Measurements from ENCODE around the gene NAV2. TPM values are rescaled to one million over a fixed set of nuclear protein-coding genes. Genes with fewer than 3 reads are reported as not detected.

Gene NAV2
- total RNA-seq, 1 experiment from 2014 or later: 22.7 TPM

DNA sequence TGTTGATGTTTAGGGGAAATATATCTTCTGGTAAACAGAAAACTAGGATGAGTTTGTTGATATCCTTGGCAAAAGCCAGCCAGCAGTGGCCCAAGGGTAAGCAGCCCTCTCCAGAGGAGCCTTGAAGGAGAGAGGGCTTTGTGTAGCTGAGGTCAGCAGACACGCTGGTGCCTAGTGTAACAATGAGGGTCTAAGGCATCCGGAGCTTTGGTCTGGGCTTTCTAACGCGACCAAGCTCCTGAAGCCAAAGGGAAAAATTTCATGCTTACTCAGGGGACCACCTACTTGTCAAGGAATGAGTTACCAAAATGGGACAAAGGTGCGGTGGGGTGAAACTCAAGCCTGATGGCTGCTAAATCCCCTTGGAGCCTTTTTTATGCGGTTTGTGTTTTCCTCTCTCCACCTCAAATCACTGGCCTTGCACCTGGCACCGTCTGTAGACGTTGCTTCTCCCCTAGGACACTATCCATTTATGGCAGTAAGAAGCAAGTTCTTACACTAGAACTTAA is 312.7 kb downstream of the NAV2 start:
- BruUV-seq (replicated peaks): no TSS peak
- no peak overlapping the region for H3K4me3 ChIP-seq (ENCODE audit: low read depth in 2 of 2, low read length in 2 of 2)
- ATAC-seq: no peak
- no peak overlapping the region for H3K27ac ChIP-seq (ENCODE audit: low read length)
- no peak for DNase-seq (ENCODE audit: low read depth, low spot score)
- H3K4me1 ChIP-seq (ENCODE audit: control insufficient read depth, insufficient read depth, low read length): peaks cover 10% of the 10 kb centered on the region
- ChIA-PET POLR2A (no interaction called here), CTCF (no interaction called here)
- TF ChIP-seq TCF7L2 (IDR thresholded peaks at IDR 0.05; ENCODE audit: low read depth, low read length) (no peak), SIN3A (IDR thresholded peaks at IDR 0.05; ENCODE audit: borderline replicate concordance, insufficient read depth, low read depth, low read length) (no peak), POLR2AphosphoS5 (IDR thresholded peaks at IDR 0.05; ENCODE audit: low read depth, low read length) (no peak), CTCF (IDR thresholded peaks at IDR 0.05) (no peak)
- TF ChIP-seq, protein P1, sequence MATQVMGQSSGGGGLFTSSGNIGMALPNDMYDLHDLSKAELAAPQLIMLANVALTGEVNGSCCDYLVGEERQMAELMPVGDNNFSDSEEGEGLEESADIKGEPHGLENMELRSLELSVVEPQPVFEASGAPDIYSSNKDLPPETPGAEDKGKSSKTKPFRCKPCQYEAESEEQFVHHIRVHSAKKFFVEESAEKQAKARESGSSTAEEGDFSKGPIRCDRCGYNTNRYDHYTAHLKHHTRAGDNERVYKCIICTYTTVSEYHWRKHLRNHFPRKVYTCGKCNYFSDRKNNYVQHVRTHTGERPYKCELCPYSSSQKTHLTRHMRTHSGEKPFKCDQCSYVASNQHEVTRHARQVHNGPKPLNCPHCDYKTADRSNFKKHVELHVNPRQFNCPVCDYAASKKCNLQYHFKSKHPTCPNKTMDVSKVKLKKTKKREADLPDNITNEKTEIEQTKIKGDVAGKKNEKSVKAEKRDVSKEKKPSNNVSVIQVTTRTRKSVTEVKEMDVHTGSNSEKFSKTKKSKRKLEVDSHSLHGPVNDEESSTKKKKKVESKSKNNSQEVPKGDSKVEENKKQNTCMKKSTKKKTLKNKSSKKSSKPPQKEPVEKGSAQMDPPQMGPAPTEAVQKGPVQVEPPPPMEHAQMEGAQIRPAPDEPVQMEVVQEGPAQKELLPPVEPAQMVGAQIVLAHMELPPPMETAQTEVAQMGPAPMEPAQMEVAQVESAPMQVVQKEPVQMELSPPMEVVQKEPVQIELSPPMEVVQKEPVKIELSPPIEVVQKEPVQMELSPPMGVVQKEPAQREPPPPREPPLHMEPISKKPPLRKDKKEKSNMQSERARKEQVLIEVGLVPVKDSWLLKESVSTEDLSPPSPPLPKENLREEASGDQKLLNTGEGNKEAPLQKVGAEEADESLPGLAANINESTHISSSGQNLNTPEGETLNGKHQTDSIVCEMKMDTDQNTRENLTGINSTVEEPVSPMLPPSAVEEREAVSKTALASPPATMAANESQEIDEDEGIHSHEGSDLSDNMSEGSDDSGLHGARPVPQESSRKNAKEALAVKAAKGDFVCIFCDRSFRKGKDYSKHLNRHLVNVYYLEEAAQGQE (IDR thresholded peaks at IDR 0.05; ENCODE audit: insufficient read depth in 1 of 2, low read depth in 2 of 2, low read length in 1 of 2): no peak
- intact Hi-C loops (cut with micrococcal nuclease; ENCODE audit: unreplicated experiment) (no loop called here), in situ Hi-C loops (cut with HindIII; ENCODE audit: low pct_unique_long_range_greater_than_20kb, low sequenced_read_pairs) (no loop called here)
- H3K27me3 ChIP-seq (ENCODE audit: control insufficient read depth, insufficient read depth, low read length): no peaks in the 10 kb centered on the region
- no peaks in the 10 kb centered on the region for H3K9me3 ChIP-seq (ENCODE audit: control insufficient read depth, insufficient read depth, low read depth, low read length)
- H3K36me3 ChIP-seq (ENCODE audit: control insufficient read depth, insufficient read depth, low read length): no peaks in the 10 kb centered on the region

GRCh38 chr11:20026629-20027555 is 314.3 kb downstream of the NAV2 start:
- POLR2A ChIA-PET: no interaction called here
- DNase-seq (ENCODE audit: low read depth, low spot score): no peak
- BruUV-seq (replicated peaks): no TSS peak
- in situ Hi-C loops (cut with HindIII; ENCODE audit: low pct_unique_long_range_greater_than_20kb, low sequenced_read_pairs): no loop called here
- Histone ChIP-seq H3K27ac (ENCODE audit: low read length) (no peak overlapping the region), H3K4me3 (ENCODE audit: low read depth in 2 of 2, low read length in 2 of 2) (no peak overlapping the region), H3K4me1 (ENCODE audit: control insufficient read depth, insufficient read depth, low read length) (peaks cover 3% of the 10 kb centered on the region), H3K27me3 (ENCODE audit: control insufficient read depth, insufficient read depth, low read length) (no peaks in the 10 kb centered on the region), H3K9me3 (ENCODE audit: control insufficient read depth, insufficient read depth, low read depth, low read length) (no peaks in the 10 kb centered on the region), H3K36me3 (ENCODE audit: control insufficient read depth, insufficient read depth, low read length) (no peaks in the 10 kb centered on the region)
- CTCF ChIA-PET: no interaction called here
- no peak for ATAC-seq
- no peak for TF ChIP-seq SIN3A (IDR thresholded peaks at IDR 0.05; ENCODE audit: borderline replicate concordance, insufficient read depth, low read depth, low read length)
- TF ChIP-seq, protein P1 (IDR thresholded peaks at IDR 0.05; ENCODE audit: insufficient read depth in 1 of 2, low read depth in 2 of 2, low read length in 1 of 2): no peak
- no peak for TF ChIP-seq POLR2AphosphoS5 (IDR thresholded peaks at IDR 0.05; ENCODE audit: low read depth, low read length)
- no peak for TF ChIP-seq CTCF (IDR thresholded peaks at IDR 0.05)
- TF ChIP-seq TCF7L2 (IDR thresholded peaks at IDR 0.05; ENCODE audit: low read depth, low read length): no peak
- intact Hi-C loops (cut with micrococcal nuclease; ENCODE audit: unreplicated experiment): no loop called here
